Uterus (tissue), 4 donors: ENCODE data around the gene SRGAP1. TPM values are rescaled to one million over a fixed set of nuclear protein-coding genes. Genes with fewer than 3 reads are reported as not detected.

Experiments used
- DNase-seq, 2 donors: peaks; one replicate each; pipeline ENCODE4 v3.0.0-alpha.2; 2019 to 2020
- H3K27ac ChIP-seq, 2 donors: fragments of 200-600 bp; sonication (generic); 1 replicate in 1 of 2; 2 replicates in 1 of 2; pipeline ENCODE4 v1.5.1; 2016 to 2018
- H3K27me3 ChIP-seq, 2 donors: fragments of 200-600 bp; sonication (generic); one replicate each; pipeline ENCODE4 v1.5.1; 2018 to 2019; ENCODE audit warnings: control low read depth in 1 of 2
- H3K36me3 ChIP-seq, 2 donors: fragments of 200-600 bp; sonication (generic); one replicate each; pipeline ENCODE4 v1.5.1; 2019; ENCODE audit warnings: control low read depth in 1 of 2
- H3K4me1 ChIP-seq, 2 donors: fragments of 200-600 bp; sonication (generic); one replicate each; pipeline ENCODE4 v1.5.1; 2018 to 2019; ENCODE audit warnings: control low read depth in 1 of 2
- H3K4me3 ChIP-seq, 2 donors: fragments of 200-600 bp; sonication (generic); 1 replicate in 1 of 2; 2 replicates in 1 of 2; pipeline ENCODE4 v1.5.1; 2018 to 2019; ENCODE audit warnings: mild to moderate bottlenecking in 1 of 2
- H3K9me3 ChIP-seq, 2 donors: fragments of 200-600 bp; sonication (generic); one replicate each; pipeline ENCODE4 v1.5.1; 2019; ENCODE audit warnings: control low read depth in 1 of 2
- CTCF ChIP-seq, 4 experiments: fragments of 200-600 bp in 2 of 4; fragments of 450-650 bp in 2 of 4; sonication (generic) in 2 of 4; IDR thresholded peaks; one replicate each; pipeline ENCODE4 v1.5.1; 2016 to 2019; ENCODE audit warnings: antibody characterized with exemption in 4 of 4, mild to moderate bottlenecking in 2 of 4, moderate library complexity in 1 of 4
- POLR2A ChIP-seq, 2 donors: fragments of 450-650 bp; IDR thresholded peaks; one replicate each; pipeline ENCODE4 v1.6.1; 2016; ENCODE audit warnings: antibody characterized with exemption in 2 of 2, mild to moderate bottlenecking in 1 of 2, moderate library complexity in 1 of 2
- intact Hi-C: fragments of 100-400 bp; cut with DNase I; formaldehyde crosslinking; loops from one replicate; pipeline ENCODE4 v1.15.1; 2023; ENCODE audit warnings: low total_unique reads
- total RNA-seq, 4 donors: library from RNA; depleted of rRNA in 3 of 4; stranded (reverse); fragments of >200 nt in 3 of 4; gene quantifications; one replicate each; pipeline versions ENCODE4 v1.1.0 to v1.2.4, GENCODE V29; 2014 to 2023
- donor health status: DM: yes; HTN: yes; CAD: no.

The SRGAP1 gene
- total RNA-seq, 4 donors from 2014 or later = 10.0 to 23.0 (median 14.8) TPM

DNA sequence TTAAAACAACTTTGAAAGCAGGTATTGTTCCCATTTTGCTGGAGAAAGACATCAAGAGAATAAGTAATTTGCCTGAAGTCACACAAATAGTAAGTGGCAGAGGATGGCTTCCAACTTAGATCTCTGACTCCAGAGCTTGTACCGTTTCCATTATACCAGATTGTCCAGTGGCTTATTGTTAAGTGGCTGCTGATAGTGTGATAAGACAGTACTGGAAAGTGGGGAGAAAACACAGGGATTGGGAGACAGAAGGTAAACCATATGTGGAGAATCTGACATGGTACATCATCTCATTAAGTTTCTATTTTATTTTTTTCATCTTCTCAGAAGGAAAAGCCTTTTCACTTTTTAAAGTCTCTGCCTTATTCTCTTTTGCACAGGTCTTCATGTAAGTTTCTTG is 108.5 kb downstream of the SRGAP1 start:
- Histone ChIP-seq H3K27me3 (no peaks in the 10 kb centered on the region), H3K4me3 (no peak overlapping the region), H3K27ac (no peak overlapping the region), H3K4me1 (peaks cover 0 to 6% of the 10 kb centered on the region in 2 donors), H3K9me3 (no peaks in the 10 kb centered on the region), H3K36me3 (no peaks in the 10 kb centered on the region)
- intact Hi-C loops = no loop called here
- no peak for DNase-seq
- TF ChIP-seq CTCF (IDR thresholded peaks at IDR 0.05) = no peak
- TF ChIP-seq POLR2A (IDR thresholded peaks at IDR 0.05) = no peak

GRCh38 chr12:63955831-63956666 is 111.5 kb downstream of the SRGAP1 start:
- DNase-seq = peak; percentile 41 to 75
- Histone ChIP-seq H3K27me3 (no peaks in the 10 kb centered on the region), H3K36me3 (no peaks in the 10 kb centered on the region), H3K27ac (peak overlapping the region; percentile 61 to 67), H3K4me3 (no peak overlapping the region), H3K4me1 (peaks cover 0 to 6% of the 10 kb centered on the region in 2 donors), H3K9me3 (no peaks in the 10 kb centered on the region)
- TF ChIP-seq CTCF (IDR thresholded peaks at IDR 0.05) (no peak), POLR2A (IDR thresholded peaks at IDR 0.05) (no peak)
- intact Hi-C loops = no loop called here

DNA sequence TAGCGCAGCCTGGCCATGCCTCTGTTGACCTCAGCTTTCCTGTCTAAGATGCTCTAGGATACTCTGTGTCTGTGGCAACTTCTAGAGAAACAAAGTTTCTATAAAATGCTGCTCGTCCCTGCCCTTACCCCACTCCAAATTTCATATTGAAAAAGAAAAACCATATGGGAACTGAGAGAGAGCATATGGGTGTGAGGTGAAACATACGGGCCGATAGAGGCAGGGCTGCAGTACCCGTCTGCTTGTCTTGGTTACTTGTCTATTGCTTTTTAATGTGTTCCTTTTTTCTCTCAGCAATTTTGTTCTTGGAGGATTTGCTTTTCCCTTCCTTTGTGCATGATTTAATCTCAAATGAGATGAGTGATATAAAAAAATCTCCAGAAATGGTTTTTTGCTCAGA is 113.0 kb downstream of the SRGAP1 start:
- H3K9me3 ChIP-seq = no peaks in the 10 kb centered on the region
- H3K36me3 ChIP-seq = no peaks in the 10 kb centered on the region
- peaks cover 0 to 6% of the 10 kb centered on the region in 2 donors for H3K4me1 ChIP-seq
- H3K27ac ChIP-seq = peak overlapping the region; percentile 61 to 67
- no peak overlapping the region for H3K4me3 ChIP-seq
- no peak for DNase-seq
- H3K27me3 ChIP-seq = no peaks in the 10 kb centered on the region
- intact Hi-C loops = no loop called here
- TF ChIP-seq CTCF (IDR thresholded peaks at IDR 0.05) = no peak
- no peak for TF ChIP-seq POLR2A (IDR thresholded peaks at IDR 0.05)

GRCh38 chr12:63958876-63959580 is 114.5 kb downstream of the SRGAP1 start:
- peaks cover 0 to 6% of the 10 kb centered on the region in 2 donors for H3K4me1 ChIP-seq

More at GRCh38 chr12:63958876-63959580, 114.5 kb downstream of the SRGAP1 start:
- intact Hi-C loops = no loop called here
- H3K4me3 ChIP-seq = no peak overlapping the region
- no peaks in the 10 kb centered on the region for H3K36me3 ChIP-seq
- no peaks in the 10 kb centered on the region for H3K9me3 ChIP-seq
- no peaks in the 10 kb centered on the region for H3K27me3 ChIP-seq
- H3K27ac ChIP-seq = no peak overlapping the region
- no peak for DNase-seq
- TF ChIP-seq POLR2A (IDR thresholded peaks at IDR 0.05) (no peak), CTCF (IDR thresholded peaks at IDR 0.05) (no peak)
